ENCODE measurements around the gene FOXN3.

Gene FOXN3

GRCh38 chr14:89277203-89277602 lies 139.8 kb downstream of the FOXN3 start:
- DNase-seq (ENCODE audit: low read depth in 3 of 3): no peak

- peak in 1 of 3 experiments; percentile 5 for DNase-seq (ENCODE audit: low read depth in 3 of 3)
These were observed 140.5 kb downstream of the FOXN3 start for GRCh38 chr14:89276424-89276975.

- no peak for DNase-seq (ENCODE audit: low read depth in 3 of 3)
These were observed 146.4 kb downstream of the FOXN3 start for GRCh38 chr14:89270439-89271227.

- no peak for DNase-seq (ENCODE audit: low read depth in 3 of 3)
These were observed 147.6 kb downstream of the FOXN3 start for GRCh38 chr14:89269404-89269803.

GRCh38 chr14:89268514-89268913 lies 148.5 kb downstream of the FOXN3 start:
- no peak for DNase-seq (ENCODE audit: low read depth in 3 of 3)

- no peak for DNase-seq (ENCODE audit: low read depth in 3 of 3)
These were observed 149.4 kb downstream of the FOXN3 start for GRCh38 chr14:89267656-89268055.

GRCh38 chr14:89267163-89267562 lies 149.9 kb downstream of the FOXN3 start:
- no peak for DNase-seq (ENCODE audit: low read depth in 3 of 3)

- DNase-seq (ENCODE audit: low read depth in 3 of 3): no peak
These were observed 150.3 kb downstream of the FOXN3 start for GRCh38 chr14:89266754-89267153.

- no peak for DNase-seq (ENCODE audit: low read depth in 3 of 3)
These were observed 151.8 kb downstream of the FOXN3 start for GRCh38 chr14:89265234-89265633.

GRCh38 chr14:89264196-89264800 lies 152.7 kb downstream of the FOXN3 start:
- no peak for DNase-seq (ENCODE audit: low read depth in 3 of 3)

- DNase-seq (ENCODE audit: low read depth in 3 of 3): no peak
These were observed 155.0 kb downstream of the FOXN3 start for GRCh38 chr14:89262041-89262440.

- no peak for DNase-seq (ENCODE audit: low read depth in 3 of 3)
These were observed 156.1 kb downstream of the FOXN3 start for GRCh38 chr14:89260898-89261297.

- DNase-seq (ENCODE audit: low read depth in 3 of 3): no peak
These were observed 157.0 kb downstream of the FOXN3 start for GRCh38 chr14:89259951-89260609.

- DNase-seq (ENCODE audit: low read depth in 3 of 3): no peak
These were observed 158.2 kb downstream of the FOXN3 start for GRCh38 chr14:89258728-89259273.

- no peak for DNase-seq (ENCODE audit: low read depth in 3 of 3)
These were observed 160.1 kb downstream of the FOXN3 start for GRCh38 chr14:89256951-89257350.

- DNase-seq (ENCODE audit: low read depth in 3 of 3): no peak
These were observed 160.8 kb downstream of the FOXN3 start for GRCh38 chr14:89256283-89256682.

GRCh38 chr14:89255852-89256251 lies 161.2 kb downstream of the FOXN3 start:
- no peak for DNase-seq (ENCODE audit: low read depth in 3 of 3)

- DNase-seq (ENCODE audit: low read depth in 3 of 3): no peak
These were observed 162.0 kb downstream of the FOXN3 start for GRCh38 chr14:89255012-89255411.

- DNase-seq (ENCODE audit: low read depth in 3 of 3): no peak
These were observed 162.7 kb downstream of the FOXN3 start for GRCh38 chr14:89254166-89254909.

- no peak for DNase-seq (ENCODE audit: low read depth in 3 of 3)
These were observed 164.0 kb downstream of the FOXN3 start for GRCh38 chr14:89252887-89253532.

GRCh38 chr14:89251061-89251460 lies 166.0 kb downstream of the FOXN3 start:
- DNase-seq (ENCODE audit: low read depth in 3 of 3): no peak

All from stimulated activated CD4-positive, alpha-beta T cell treated with anti-CD3 and anti-CD28 coated beads, TNF-alpha, amount 100 ng/mL, for 4 hours (primary cell).